PC-3 (cell line): ENCODE measurements around the gene UBAP1.

Source experiments
- EZH2 ChIP-seq: fragments of 300-600 bp; sonication (generic); IDR thresholded peaks from one replicate; pipeline ENCODE4 v1.6.1; 2017; ENCODE audit warnings: antibody characterized with exemption, mild to moderate bottlenecking, low read length; ENCODE audit not compliant: unreplicated experiment
- EZH2phosphoT487 ChIP-seq: fragments of 300-600 bp; sonication (generic); IDR thresholded peaks from 2 replicates; pipeline ENCODE4 v1.6.1; 2018; ENCODE audit warnings: mild to moderate bottlenecking, antibody characterized with exemption, low read length, borderline replicate concordance
- TF ChIP-seq, protein P1 (sequence below): fragments of 300-600 bp; sonication (generic); conservative IDR thresholded peaks from 2 replicates; pipeline ENCODE4 v1.5.1; 2017; ENCODE audit warnings: antibody characterized with exemption, low read depth, mild to moderate bottlenecking, low read length

- TF ChIP-seq, protein P1, sequence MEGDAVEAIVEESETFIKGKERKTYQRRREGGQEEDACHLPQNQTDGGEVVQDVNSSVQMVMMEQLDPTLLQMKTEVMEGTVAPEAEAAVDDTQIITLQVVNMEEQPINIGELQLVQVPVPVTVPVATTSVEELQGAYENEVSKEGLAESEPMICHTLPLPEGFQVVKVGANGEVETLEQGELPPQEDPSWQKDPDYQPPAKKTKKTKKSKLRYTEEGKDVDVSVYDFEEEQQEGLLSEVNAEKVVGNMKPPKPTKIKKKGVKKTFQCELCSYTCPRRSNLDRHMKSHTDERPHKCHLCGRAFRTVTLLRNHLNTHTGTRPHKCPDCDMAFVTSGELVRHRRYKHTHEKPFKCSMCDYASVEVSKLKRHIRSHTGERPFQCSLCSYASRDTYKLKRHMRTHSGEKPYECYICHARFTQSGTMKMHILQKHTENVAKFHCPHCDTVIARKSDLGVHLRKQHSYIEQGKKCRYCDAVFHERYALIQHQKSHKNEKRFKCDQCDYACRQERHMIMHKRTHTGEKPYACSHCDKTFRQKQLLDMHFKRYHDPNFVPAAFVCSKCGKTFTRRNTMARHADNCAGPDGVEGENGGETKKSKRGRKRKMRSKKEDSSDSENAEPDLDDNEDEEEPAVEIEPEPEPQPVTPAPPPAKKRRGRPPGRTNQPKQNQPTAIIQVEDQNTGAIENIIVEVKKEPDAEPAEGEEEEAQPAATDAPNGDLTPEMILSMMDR = no peak
- TF ChIP-seq EZH2 (no peak), EZH2phosphoT487 (no peak)
These were observed 110.3 kb downstream of the UBAP1 start for GRCh38 chr9:34289159-34289558.
